HG03066 (cell line): ENCODE results near the gene SLC19A1.

Source experiments
- ATAC-seq: cut with Tn5 transposase; IDR thresholded peaks from one replicate; pipeline ENCODE4 v1.9.1; 2021; ENCODE audit warnings: low read depth; ENCODE audit not compliant: unreplicated experiment

SLC19A1 gene

GRCh38 chr21:45522986-45523385, 19.3 kb downstream of the SLC19A1 start:
- ATAC-seq = no peak

- no peak for ATAC-seq
These were observed 19.9 kb downstream of the SLC19A1 start for GRCh38 chr21:45522381-45522780.

- ATAC-seq = no peak
These were observed 21.0 kb downstream of the SLC19A1 start for GRCh38 chr21:45521241-45521640.

- ATAC-seq = no peak
These were observed 23.1 kb downstream of the SLC19A1 start for GRCh38 chr21:45519182-45519581.

- no peak for ATAC-seq
These were observed 23.5 kb downstream of the SLC19A1 start for GRCh38 chr21:45518742-45519141.

GRCh38 chr21:45517249-45518065, 24.8 kb downstream of the SLC19A1 start:
- ATAC-seq = no peak

- no peak for ATAC-seq
These were observed 25.5 kb downstream of the SLC19A1 start for GRCh38 chr21:45516671-45517151.

- ATAC-seq = no peak
These were observed 26.1 kb downstream of the SLC19A1 start for GRCh38 chr21:45516071-45516670.

- no peak for ATAC-seq
These were observed 26.8 kb downstream of the SLC19A1 start for GRCh38 chr21:45515241-45516061.

- ATAC-seq = no peak
These were observed 27.8 kb downstream of the SLC19A1 start for GRCh38 chr21:45514311-45515021.

GRCh38 chr21:45513741-45514310, 28.4 kb downstream of the SLC19A1 start:
- ATAC-seq = no peak

GRCh38 chr21:45513003-45513717, 29.1 kb downstream of the SLC19A1 start:
- no peak for ATAC-seq

- no peak for ATAC-seq
These were observed 29.6 kb downstream of the SLC19A1 start for GRCh38 chr21:45512626-45513002.

- ATAC-seq = no peak
These were observed 30.4 kb downstream of the SLC19A1 start for GRCh38 chr21:45511661-45512431.

GRCh38 chr21:45511007-45511406, 31.2 kb downstream of the SLC19A1 start:
- ATAC-seq = no peak

GRCh38 chr21:45510466-45510955, 31.7 kb downstream of the SLC19A1 start:
- ATAC-seq = no peak

GRCh38 chr21:45509566-45510465, 32.4 kb downstream of the SLC19A1 start:
- no peak for ATAC-seq
